HG03064 (cell line): ENCODE data around the gene PDE4D.
A peak's percentile ranks its signal among the peaks of the same experiment; 100 is the strongest.
"Not testable (repeated sequence)": the region's sequence is repeated elsewhere in the genome, so short reads cannot be mapped to it uniquely, and the experiment has no call there.

Source experiments
- ATAC-seq: cut with Tn5 transposase; IDR thresholded peaks from one replicate; pipeline ENCODE4 v1.9.1; 2021; ENCODE audit warnings: low read depth; ENCODE audit not compliant: unreplicated experiment

The PDE4D gene

DNA sequence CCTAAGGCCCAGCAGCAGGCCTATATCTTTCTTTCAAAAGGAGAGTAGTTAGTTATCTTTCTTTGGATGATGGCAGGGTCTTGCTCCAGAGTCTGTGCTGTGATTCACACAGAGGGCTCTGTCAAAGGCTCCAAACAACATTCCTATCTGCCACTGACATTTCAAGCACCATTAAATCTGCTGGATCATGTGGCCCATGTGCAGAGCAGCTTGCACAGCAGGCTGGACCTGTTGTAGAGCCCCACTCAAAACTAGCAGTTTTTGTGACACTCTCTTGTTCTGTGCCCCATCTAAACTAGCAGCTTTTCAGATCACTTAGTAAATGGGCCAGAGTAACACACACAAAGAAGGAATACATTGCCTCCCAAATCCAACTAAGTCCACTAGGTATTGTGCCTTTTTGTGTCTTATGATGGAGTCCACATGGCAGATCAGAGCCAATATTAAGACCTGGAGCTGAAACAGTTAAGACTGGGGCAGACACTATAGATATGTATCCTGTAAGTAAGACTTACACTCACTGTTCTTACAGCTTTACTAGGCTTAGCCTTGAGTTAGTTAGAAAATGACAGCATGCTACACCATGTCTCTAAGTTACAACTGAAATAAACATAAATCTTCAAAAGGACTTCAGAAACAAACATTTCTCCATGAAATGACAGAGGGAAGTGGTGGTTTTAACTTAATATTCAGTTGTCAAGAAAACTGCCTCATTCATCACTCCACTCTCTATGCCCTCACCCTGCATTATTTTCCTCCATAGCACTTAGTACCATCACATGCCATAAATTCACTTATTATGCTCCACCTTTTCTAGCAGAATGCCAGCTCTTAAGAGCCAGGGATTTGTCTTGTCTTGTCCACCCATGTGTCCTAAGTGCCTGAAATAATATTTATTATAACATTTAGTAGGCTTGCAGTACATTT, 909.7 kb downstream of the PDE4D start:
- ATAC-seq: no peak

DNA sequence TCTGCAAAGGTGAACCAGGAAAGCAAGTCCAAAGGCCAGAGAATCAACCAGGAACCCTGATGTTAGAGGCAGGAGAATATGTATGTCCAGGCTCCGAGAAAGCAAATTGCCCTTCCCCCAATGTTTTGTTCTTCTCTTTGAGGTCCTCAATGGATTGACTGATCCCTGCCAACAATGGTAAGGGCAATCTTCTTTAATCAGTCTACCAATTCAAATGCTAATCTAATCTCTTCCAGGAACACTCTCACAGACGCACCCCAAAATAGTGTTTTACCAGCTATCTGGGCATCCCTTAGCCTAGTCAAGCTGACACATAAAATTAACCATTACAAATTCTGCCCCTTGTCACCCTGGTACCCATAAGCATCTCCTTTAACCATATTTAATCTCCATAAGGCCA, 912.6 kb downstream of the PDE4D start:
- ATAC-seq: no peak

DNA sequence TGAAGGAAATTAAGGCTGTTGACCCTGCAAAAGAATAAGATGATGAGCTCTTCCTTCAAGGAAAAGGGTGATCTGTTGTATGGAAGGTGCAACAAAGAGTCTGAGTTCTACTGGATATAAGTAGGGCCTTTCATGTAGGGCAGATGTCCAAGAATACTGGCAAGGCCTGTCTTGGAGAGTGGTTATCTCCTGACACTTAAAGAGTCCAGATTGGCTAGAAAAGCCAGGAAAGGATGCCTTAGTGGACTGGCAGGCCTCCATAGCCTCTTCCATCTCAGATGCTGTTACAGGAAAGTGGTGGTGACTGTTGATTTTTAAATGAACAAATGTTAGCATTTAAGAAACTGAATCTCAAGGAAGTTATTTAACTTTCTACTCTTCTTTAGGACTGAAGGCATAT, 914.4 kb downstream of the PDE4D start:
- no peak for ATAC-seq

DNA sequence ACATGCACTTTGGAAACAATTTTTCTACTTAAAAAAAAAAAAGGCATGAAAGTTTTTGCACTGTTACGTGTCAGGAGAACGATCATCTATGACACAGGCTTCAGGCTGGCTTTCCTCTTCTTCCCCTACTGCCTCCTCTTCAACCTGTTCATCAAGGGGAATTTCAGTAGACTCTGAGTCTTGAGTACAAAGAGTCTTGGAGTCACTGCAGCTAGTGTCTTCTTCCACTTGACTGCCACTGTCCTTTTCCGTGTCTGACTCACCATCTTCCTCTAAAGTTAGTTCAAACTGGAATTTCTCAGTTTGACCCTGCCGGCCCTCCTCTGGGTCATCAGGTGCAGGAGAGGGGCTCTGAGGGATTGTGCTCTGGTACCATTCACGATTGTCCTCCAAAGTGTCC, 918.9 kb downstream of the PDE4D start:
- no peak for ATAC-seq

DNA sequence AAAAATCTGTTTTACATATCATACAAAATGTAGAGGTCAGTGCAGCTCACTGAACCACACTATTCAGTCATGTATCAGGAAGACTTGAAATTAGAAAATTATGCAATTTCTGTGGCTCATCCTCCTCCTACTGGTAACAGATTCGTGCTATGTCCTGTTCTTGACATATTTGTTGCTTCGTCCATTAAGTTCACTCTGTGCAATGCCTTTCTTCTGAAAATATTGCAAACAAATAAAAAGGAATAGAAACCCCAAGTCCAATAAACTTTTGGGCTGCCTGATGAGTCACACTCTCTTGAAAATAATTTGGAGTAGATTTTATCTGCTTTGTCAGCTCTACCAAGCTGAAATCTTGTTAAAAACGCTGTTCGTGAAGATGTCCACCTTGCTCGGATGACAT, 919.4 kb downstream of the PDE4D start:
- no peak for ATAC-seq

DNA sequence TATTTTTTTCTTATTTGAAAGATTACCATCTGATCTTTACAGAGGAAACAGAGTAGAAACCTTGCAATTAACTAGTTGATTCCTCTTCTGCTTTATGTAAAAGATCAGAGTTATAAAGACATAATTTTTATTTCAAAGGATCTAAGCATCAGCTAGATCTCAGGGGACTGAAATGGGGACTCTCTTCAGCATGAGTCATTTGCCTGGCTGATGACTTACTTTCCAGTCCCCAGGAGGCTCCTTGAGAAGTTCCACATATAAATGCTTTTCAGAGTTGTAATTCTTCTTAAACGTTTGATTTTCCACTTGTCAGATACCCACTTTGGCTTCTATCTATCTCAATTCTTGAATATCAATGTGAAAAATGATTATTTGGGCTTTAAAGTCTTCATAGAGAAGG, 921.2 kb downstream of the PDE4D start:
- ATAC-seq: no peak

DNA sequence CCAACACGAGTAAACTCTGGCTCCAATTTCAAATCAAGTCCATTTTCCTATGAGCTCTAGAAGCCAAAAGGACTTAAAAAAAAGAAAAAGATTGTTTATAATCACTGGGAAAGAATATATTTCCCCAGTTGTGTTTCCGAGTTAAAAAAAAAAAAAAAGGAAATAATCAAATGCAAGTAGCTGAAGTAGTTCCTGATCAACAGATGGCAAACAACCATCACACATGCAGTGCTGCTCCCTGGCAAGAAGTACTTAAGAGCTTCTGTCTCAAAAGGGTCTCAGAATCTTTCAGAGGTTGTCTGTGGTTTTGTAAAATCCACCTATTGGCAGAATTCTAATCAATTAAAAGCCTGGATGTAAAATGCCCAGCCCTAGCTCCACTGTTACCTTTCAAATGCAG, 922.8 kb downstream of the PDE4D start:
- no peak for ATAC-seq

DNA sequence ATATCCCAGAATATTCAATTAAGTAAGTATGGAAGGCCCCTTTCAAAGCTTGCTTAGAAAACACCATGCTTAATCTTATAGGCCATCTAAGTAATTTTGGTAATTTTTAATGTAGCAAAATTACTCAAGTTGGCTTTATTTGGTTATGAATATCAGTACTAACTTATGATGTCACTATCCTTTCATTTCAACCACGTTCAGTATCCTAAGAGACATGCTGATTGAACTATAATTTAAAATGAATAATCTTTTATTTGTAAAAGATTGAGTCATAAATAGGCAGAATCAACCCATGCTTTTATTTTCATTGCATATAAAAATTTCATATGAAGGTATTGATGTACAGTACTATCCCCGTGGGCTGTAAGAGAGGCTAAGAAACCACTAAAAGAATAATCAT, 923.7 kb downstream of the PDE4D start:
- no peak for ATAC-seq

DNA sequence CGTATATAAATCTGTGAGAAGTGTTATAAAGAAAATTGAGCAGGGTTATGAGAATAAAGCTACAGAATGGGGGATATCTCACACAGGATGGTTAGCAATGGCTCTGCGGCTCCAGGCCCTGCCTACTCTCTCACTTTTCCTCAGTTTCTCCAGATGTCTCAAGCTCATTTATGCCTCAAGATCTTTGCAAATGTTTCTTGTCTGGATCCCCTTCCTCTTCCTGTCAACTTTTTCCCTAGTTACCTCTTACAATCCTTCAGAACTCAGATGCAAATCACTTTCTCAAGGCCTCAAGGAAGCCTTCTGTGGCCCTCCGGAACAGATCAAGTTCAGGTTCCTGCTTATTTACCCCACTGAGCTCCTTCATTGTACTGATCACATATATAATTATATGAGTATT, 924.3 kb downstream of the PDE4D start:
- ATAC-seq: no peak

DNA sequence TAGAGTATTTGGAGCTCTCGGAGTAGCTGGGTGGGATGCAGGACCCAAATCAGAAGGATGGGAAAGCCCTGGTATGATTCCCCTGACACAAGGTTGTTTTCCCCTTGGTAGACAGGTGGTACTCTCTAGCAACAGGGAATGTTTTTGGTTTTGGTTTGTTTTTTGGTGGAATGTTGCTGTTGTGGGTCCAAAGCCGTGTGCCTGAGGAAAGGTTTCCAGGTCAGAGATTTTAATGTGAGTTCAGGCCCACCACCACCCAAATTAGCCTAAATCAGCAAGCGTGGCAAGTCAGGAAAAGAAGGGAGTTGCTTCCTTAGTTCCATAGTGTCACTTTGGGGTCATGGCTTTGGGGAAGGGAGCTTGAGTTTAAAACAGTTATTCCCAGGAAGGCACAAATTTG, 925.2 kb downstream of the PDE4D start:
- ATAC-seq: no peak

DNA sequence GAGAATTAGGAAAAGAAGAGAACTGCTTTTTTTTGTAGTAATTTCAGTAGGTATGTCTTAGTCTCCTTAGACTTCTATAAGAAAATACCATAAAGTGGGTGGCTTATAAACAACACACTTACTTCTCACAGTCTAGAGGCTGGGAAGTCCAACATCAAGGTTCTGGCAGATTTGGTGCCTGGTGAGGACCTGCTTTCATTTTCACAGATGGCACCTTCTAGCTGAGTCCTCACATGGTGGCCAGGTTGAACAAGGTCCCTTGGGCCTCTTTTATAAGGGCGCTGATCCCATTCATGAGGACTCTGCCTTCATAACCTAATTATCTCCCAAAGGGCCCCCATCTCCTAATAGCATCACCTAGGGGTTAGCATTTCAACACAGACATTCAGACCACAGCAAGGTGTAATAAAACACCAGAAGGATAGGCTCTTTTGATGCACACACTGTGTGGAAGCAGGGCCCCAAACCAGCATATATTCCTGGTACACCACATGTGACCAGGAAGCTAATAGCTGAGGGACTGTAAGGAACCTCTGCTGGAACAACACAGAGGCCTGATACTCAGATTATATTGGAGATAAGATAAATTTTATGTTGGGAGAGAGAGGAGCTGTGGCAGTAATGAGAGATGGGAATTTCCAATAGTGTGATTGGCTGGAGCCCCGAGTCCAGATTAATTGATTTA, 925.8 kb downstream of the PDE4D start:
- no peak for ATAC-seq

DNA sequence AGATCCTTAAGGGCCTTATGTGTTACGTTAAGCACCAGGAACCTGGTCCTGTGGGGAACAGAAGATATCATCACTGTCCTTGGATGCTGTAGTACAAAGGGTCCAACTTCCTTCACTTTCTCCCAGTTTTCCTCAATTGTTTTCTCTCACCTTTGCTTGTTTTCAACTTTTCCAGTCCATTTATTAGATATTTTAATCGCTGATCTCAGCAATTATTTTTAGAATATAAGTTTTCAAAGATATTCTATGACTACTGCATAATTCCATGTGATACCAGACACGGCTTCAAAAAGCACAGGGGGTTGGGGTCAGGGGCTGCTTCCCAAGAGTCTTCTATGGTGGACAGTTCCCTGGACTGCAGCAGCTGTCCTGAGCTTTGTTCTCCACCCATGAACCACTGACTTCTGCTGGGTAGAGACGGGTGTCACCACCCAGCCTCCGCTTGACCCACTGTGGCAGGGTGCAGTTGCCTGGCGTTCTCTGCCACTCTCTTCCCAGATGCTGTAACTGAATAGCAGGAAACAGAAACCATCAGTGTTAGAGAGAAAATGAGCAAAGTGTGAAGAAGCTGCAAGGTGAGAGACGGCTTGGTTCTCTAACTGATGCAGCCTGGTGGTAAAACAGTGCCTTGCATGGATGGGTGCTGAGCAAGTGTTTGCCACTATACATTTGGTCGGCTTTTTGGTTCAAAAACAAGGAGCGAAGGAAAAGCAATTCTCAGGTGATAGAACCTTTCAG, 927.7 kb downstream of the PDE4D start:
- ATAC-seq: no peak

DNA sequence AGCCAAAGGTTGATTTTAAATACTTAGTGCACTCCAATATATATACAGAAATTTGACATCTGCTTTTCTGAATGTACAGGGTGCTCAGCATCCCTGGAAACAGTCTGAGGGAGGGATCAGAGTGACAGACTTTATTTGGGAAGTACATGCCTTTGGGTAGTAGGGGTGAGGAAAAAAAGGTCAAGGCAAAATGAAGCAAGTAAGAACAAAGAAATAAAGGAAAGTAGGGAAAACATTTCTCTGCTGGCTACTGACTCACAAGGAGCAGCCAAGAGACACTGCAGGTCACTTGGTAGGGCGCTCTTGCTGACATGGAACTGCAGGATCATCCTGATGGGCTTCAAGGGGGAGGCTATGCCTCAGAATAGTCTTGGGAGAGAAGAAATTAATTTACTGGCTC, 929.7 kb downstream of the PDE4D start:
- no peak for ATAC-seq

DNA sequence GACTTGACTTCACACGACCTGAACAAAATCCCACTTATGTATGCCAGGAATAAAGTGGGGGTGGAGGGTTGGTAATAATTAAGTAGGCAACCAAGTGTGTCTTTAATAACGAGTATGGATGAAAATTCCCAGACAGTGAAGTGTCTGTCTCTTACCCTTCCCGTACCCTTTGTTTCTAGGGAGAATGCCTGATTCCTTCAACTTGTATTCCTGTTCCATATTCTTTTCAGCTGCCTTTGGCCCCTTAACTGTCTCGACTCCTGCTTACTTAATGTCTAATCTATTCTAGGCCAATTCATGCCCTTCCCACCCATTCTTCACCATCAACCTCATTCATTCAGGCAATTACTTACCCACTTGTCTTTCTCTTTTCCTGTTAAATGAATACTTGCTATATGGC, 930.2 kb downstream of the PDE4D start:
- ATAC-seq: no peak

DNA sequence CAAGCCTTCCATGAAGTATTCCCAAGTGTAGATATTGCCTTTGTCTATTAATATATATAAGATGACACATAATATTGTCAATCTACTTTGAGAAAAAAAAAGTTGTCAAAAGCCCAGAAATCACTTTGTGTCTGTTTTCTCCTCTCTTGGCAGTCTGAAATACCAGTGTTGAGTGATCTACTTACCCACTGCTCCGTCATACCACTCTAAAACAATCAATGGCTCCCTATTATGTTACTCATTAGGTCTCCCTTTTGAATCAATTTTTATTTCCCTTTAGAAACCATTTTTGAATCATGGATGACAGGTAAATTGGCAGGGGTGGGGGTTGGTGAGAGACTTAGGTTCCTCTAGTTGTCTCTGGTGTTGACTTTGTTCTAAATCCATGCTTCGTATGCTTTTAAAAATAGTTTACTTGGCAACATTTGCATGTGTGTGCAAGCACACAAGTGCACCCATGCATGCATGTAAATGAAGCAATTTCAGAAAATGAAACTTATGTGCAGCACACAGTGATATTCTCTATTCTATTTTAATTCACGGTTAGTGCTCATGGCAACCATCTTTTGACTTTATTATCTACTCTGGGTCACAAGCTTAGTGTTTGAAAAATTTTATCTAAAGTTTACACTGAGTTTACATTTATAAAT, 931.8 kb downstream of the PDE4D start:
- peak; percentile 54 for ATAC-seq

DNA sequence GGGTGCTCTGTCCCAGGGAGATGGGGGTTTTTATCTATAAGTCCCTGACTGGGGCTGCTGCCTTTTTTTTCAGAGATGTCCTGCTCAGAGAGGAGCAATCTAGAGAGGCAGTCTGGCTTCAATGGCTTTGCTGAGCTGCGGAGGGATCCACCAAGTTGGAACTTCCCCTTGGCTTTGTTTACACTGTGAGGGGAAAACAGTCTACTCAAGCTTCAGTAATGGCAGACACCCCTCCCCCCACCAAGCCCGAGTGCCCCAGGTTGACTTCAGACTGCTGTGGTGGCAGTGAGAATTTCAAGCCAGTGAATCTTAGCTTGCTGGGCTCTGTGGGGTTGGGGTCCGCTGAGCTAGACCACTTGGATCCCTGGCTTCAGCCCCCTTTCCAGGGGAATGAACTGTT, 934.8 kb downstream of the PDE4D start:
- ATAC-seq: no peak

DNA sequence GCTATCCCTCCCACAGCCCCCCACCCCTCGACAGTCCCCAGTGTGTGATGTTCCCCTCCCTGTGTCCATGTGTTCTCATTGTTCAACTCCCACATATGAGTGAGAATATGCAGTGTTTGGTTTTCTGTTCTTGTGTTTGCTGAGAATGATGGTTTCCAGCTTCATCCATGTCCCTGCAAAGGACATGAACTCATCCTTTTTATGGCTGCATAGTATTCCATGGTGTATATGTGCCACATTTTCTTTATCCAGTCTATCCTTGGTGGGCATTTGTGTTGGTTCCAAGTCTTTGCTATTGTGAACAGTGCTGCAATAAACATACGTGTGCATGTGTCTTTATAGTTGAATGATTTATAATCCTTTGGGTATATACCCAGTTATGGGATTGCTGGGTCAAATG, 940.3 kb downstream of the PDE4D start:
- not testable (repeated sequence) for ATAC-seq

DNA sequence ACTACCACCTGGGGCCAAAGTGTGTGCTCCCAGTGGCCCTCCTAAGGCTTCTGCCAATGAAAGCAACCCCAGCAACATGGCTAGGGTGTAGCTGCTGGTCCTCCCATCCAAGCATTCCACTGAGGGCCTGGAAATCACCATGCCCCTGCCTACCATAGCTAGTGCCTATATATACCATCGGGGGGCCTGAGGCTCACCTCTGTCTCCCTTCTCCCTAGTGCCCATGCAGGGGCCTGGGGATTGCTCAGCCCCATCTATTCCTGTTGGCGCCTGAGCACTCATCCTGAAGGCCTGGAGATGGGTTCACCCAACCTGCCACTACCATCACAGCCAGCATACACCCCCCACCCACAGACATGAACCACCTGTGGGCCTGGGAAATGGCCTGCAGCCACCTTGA, 943.3 kb downstream of the PDE4D start:
- ATAC-seq: no peak

DNA sequence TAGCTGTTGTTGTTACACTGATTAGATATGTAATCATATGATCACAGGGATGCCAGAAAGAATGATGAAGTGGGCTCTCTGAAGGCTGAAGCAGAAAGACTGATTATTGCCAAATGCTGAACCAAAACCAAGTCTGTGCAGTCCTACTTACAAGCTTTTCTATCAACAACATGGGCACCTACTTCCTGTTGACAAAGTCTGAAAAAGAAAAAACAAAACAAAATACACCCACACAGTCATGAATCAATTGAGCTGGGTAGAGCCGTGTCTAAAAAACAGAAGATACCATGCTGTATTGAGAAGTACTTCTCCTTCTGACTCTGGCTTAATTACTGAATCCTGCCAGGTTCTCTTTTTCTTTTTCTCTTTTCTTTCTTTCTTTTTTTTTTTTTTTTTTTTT, 947.3 kb downstream of the PDE4D start:
- ATAC-seq: no peak

DNA sequence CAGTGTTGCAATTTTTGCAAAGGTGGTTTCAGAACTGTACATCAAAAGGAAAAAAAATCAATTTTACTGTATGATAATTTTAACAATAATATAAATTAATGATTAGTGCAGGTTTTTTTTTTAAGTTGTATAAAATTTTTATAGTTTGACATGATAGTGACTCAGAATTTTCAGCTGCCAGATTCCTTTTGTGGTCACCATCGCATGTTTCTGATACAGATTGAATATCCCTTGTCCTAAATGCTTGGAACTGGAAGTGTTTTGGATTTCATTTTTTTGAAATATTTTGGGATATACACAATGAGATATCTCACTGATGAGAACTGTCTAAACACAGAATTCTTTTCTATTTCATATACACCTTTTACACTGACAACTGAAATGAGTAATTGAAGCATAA, 949.3 kb downstream of the PDE4D start:
- no peak for ATAC-seq

DNA sequence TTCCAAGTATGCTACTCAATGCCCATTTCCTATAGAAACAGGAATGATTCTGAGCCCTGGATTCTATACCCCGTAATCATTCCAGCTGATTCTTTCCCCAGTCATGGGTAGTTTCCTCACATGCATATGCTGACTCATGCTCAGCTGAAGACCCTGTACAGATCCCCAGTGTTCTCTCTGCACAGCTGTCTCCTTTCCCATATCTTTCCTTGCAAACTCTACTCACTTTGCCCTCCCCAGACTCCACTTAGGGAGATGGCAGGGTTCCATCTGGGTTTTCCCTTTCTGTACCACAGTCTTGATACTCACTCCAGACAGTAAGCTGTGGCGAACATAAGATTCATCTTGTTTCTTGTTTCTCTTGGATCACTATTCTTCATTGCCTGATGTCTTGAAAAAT, 953.1 kb downstream of the PDE4D start:
- no peak for ATAC-seq
